HG02943 (cell line): Measurements from ENCODE around the gene PCSK5.
"Not testable (repeated sequence)": the region's sequence is repeated elsewhere in the genome, so short reads cannot be mapped to it uniquely, and the experiment has no call there.

Experiments
- ATAC-seq: cut with Tn5 transposase; IDR thresholded peaks from one replicate; pipeline ENCODE4 v1.9.1; 2021; ENCODE audit warnings: mild to moderate bottlenecking, low read depth, moderate library complexity; ENCODE audit not compliant: unreplicated experiment

The PCSK5 gene

GRCh38 chr9:75889577-75889976 is 896 bp upstream of the PCSK5 start:
- no peak for ATAC-seq

- no peak for ATAC-seq
Measured at GRCh38 chr9:75889977-75890471, 449 bp upstream of the PCSK5 start.

- ATAC-seq, result no peak
Measured at GRCh38 chr9:75891277-75891741, 836 bp downstream of the PCSK5 start.

- no peak for ATAC-seq
Measured at GRCh38 chr9:75891771-75892215, 1.3 kb downstream of the PCSK5 start.

- no peak for ATAC-seq
Measured at GRCh38 chr9:75892216-75892911, 1.9 kb downstream of the PCSK5 start.

GRCh38 chr9:75893106-75893505 is 2.6 kb downstream of the PCSK5 start:
- ATAC-seq, result no peak

- no peak for ATAC-seq
Measured at GRCh38 chr9:75894566-75894965, 4.1 kb downstream of the PCSK5 start.

GRCh38 chr9:75895112-75895511 is 4.6 kb downstream of the PCSK5 start:
- no peak for ATAC-seq

GRCh38 chr9:75896193-75896592 is 5.7 kb downstream of the PCSK5 start:
- ATAC-seq, result no peak

GRCh38 chr9:75900893-75901524 is 10.5 kb downstream of the PCSK5 start:
- not testable (repeated sequence) for ATAC-seq

GRCh38 chr9:75903785-75904360 is 13.4 kb downstream of the PCSK5 start:
- no peak for ATAC-seq

GRCh38 chr9:75904364-75904763 is 13.9 kb downstream of the PCSK5 start:
- ATAC-seq, result no peak

GRCh38 chr9:75906531-75906930 is 16.1 kb downstream of the PCSK5 start:
- ATAC-seq, result no peak

GRCh38 chr9:75907329-75907728 is 16.9 kb downstream of the PCSK5 start:
- ATAC-seq, result no peak

- no peak for ATAC-seq
Measured at GRCh38 chr9:75907923-75908322, 17.4 kb downstream of the PCSK5 start.

GRCh38 chr9:75909776-75910175 is 19.3 kb downstream of the PCSK5 start:
- no peak for ATAC-seq

- no peak for ATAC-seq
Measured at GRCh38 chr9:75910731-75911130, 20.3 kb downstream of the PCSK5 start.

GRCh38 chr9:75911390-75911789 is 20.9 kb downstream of the PCSK5 start:
- ATAC-seq, result no peak

GRCh38 chr9:75912951-75913350 is 22.5 kb downstream of the PCSK5 start:
- no peak for ATAC-seq

- no peak for ATAC-seq
Measured at GRCh38 chr9:75914002-75914401, 23.5 kb downstream of the PCSK5 start.

- no peak for ATAC-seq
Measured at GRCh38 chr9:75914883-75915452, 24.5 kb downstream of the PCSK5 start.
